GM21515 (cell line): ENCODE results near the gene HDAC4.

ENCODE experiments used
- ATAC-seq: cut with Tn5 transposase; IDR thresholded peaks from one replicate; pipeline ENCODE4 v1.9.1; 2021; ENCODE audit not compliant: unreplicated experiment

Gene HDAC4

DNA sequence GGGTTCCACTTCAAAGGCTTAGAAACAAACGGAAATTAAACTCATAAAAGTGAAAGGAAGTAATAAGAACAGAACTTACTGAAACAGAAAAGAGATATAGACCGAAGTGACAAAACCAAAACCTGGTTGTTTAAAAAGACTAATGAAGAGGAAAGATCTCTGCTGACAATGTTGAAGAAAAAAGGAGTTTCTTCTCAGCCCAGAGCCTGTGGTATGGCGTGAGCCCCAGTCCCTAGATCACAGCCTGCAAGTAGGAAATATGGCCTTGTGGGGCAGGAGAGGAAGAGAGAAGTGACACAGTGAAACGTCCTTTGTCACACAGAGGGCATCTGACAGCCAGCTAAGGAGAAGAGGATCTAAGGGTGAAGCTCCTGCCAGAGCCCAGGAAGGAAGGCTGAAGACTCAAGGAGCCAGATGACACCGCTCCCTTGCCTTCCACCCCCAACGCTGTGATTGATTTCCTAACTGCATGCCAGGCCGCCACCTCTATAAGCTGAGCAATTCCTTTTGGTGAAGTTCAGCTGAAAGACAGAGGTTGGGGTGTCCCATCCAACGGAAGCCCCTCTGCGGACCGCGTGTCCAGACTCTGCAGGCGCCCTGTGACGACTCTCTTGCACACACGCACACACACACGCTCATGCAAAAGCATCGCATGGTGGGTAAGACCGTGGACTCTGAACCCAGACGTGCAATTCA, 141.1 kb downstream of the HDAC4 start:
- peak; percentile 53 for ATAC-seq

GRCh38 chr2:239259173-239259572, 141.6 kb downstream of the HDAC4 start:
- ATAC-seq, result peak; percentile 50

- ATAC-seq, result no peak
These were observed 142.6 kb downstream of the HDAC4 start for GRCh38 chr2:239258248-239258647.

- no peak for ATAC-seq
These were observed 143.3 kb downstream of the HDAC4 start for GRCh38 chr2:239257511-239257937.

- ATAC-seq, result no peak
These were observed 144.5 kb downstream of the HDAC4 start for GRCh38 chr2:239256350-239256743.

DNA sequence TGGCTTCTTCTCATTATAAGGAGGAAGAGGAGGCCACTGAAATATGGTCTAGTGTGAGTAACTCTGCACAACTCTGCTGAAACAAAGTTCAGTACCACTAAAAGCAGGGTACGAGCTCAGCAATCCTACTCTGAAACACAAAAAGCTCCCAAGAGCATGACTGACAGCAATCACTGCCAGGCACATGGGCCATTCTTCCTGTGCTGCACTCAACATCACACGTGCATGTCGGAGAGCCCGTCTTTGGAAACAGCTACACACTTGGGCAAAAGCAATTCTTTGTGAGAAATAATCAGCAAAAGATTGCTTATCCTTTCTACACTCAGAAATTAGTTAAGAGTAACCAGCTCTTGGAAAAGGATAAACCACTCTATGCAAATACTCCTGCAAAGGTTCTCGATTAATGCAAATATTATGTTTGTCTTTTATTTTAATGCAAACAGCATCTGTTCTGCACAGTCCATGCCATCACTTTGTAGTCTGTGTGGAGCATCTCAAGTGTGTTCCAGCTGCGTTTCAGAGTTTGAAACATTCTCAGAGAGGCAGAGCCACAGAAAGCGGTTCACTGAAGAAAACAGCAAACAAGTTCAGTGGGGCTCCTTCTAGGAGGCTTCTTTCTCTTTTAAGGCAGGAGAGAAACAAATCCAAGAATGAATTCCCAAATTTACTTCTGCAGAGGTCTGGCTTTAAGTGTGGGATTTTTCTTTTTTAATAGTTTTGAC, 145.0 kb downstream of the HDAC4 start:
- ATAC-seq, result no peak

DNA sequence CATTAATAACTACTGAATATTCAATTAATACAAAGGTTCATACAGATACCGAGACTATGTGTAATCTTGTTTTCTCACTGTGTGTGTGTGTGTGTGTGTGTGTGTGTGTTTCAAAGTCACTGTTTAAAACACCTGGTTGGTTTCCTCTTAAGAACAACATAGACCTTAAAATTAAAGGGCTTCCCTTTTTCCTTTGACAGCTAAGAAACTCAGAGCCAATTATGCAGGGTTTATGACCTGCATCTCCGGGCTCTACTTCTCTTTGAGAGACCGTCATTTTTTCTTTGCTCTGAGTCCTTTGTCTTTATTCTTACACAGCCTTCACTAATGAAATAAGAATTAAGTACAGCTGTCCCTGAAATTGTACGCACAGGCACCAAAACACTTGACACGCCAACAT, 145.6 kb downstream of the HDAC4 start:
- no peak for ATAC-seq

DNA sequence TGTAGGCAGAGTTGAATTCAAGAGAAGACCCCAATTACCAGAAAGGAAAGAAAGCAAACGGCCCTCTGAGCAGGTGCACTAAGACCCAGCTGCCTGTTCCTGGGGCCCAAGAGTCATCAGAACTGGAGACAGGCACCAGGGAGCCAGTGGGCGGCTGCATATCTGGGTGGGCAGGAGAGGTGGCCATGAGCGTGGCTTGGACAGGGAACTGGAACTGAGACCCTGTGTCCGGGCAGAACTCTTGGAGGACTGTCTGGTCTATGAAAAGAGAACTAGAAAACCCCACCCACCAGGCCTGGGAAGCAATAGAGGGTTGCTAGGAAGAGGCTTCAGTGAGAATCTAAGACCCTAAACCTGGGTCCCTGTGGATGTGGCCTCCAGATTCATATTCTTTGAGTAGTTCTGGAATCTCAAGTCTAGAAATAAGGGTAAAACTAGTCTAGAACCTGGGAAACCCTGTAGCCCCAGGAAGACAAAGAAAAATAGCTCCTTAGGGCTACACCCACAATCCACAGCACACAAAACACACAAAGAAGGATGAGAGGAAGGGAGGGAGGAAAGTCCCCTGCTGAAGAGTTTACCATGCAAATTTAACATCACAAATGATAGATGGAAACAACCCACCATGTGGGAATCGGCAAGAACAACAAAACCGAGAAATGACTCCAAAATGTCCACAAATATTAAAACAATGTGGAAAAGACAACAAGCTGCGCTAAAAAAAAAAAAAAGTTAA, 147.0 kb downstream of the HDAC4 start:
- ATAC-seq, result no peak

DNA sequence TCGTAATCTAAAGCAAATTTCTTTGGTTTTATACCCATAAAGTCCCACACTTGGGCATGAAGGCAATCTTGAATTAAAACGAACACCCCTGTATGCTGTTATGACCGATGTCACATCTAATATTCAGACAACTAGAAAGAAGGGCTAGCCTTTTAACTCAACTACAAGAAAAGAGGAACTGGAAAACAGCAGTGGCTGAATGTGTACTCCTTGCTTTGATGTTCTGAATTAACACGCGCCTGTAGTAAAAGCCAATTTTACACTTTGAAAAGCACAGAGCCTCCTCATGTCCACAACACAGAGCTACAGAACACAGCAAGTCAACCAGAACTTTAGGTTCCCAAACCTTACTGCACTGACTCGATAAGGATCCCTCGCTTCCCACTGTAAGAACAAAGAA, 147.6 kb downstream of the HDAC4 start:
- ATAC-seq, result peak; percentile 79

DNA sequence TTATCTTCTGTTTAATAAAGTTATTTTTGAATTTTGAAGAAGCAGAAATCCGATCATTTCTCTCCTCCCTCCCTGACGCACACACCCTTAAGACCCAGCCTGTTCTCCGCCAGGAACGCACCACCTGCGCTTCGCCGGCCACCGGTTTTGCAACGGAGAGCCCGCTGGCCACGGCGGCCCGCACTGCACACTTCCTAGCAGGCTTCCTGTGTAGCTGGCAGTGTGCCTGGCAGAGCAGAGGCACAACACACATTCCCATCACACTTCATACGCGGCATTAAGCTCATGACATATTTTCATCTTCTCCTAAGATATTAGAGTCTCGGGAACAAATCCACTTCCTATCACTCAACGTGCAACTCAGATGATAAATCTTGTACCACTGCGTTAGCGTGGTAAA, 148.0 kb downstream of the HDAC4 start:
- peak; percentile 25 for ATAC-seq

- ATAC-seq, result no peak
These were observed 148.4 kb downstream of the HDAC4 start for GRCh38 chr2:239252393-239252792.

DNA sequence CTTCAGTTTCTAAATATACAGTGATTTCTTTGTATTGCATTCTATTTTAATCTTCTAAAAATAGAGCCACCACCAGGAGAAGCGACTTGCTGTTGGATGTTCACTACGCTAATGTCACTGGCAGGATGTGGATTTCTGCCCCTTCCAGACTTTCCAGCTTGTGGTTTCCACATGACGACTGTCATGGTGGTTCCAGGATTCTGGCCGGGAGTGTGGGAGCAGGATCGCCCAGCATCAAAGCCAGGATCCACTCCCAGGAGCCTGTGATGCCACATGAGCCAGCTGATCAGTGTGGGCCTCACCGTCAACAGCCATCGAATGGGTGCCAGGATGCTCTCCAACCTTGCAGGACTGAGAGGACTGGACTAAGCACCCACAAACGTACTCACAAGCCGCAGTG, 148.8 kb downstream of the HDAC4 start:
- no peak for ATAC-seq

DNA sequence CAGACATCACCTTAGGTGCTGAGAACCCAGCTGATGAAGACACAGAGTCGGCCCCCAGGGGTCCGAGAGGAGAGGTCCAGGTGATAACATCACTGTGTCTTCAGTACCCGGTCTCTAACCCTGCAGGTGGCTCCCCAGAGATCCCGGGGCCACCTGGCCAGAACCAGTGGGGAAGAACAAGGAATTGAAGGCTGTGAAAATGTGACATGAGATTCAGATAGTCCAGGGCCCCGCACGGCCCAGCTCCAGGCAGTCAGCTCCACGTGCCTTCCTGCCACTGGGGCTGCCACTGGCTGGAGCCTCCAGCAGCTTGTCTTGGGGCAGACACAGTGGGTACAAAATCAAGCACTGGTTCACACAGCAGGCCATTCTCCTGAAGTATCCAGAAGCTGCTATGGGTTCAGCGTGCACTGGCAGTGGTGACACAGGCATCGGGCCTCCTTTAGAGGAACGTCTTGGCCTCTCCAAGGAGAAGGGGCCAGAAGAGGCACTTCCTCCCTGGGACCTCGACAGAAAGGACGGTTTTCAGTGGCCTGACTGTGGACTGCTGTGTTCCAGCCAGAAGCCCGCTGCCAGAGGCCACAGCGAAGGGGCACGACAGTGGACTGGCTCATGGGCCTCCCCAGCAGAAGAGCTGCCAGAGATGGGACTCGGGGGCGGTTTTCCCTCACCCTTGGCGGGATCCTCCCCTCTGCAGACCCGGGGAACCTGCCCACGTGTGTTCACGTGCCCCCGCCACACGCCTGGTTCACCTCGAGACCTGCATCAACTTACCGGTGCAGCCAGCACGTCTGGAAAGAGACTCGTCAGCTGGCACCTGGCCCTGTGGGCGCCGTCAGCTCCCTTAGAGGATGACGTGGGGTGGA, 150.4 kb downstream of the HDAC4 start:
- ATAC-seq, result no peak

GRCh38 chr2:239249776-239250175, 151.0 kb downstream of the HDAC4 start:
- no peak for ATAC-seq

DNA sequence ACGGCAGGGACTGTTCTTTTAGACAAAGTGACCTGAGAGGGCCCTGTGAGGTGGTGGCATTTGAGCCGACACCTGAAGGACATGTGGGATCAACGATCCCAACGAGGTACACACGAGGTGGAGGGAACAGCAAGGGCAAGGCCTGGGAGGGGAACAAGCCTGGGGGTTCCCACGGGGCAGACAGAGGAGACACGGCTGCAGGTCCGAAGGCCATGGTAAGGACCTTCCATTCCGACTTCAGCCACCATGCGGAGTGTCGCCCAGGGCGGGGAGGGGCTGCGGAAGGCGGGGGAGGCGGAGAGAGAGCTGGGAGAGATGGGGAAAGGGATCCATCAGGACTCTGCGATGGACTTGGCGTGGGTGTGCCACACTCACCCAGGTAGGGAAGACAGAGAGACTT, 151.8 kb downstream of the HDAC4 start:
- ATAC-seq, result no peak

DNA sequence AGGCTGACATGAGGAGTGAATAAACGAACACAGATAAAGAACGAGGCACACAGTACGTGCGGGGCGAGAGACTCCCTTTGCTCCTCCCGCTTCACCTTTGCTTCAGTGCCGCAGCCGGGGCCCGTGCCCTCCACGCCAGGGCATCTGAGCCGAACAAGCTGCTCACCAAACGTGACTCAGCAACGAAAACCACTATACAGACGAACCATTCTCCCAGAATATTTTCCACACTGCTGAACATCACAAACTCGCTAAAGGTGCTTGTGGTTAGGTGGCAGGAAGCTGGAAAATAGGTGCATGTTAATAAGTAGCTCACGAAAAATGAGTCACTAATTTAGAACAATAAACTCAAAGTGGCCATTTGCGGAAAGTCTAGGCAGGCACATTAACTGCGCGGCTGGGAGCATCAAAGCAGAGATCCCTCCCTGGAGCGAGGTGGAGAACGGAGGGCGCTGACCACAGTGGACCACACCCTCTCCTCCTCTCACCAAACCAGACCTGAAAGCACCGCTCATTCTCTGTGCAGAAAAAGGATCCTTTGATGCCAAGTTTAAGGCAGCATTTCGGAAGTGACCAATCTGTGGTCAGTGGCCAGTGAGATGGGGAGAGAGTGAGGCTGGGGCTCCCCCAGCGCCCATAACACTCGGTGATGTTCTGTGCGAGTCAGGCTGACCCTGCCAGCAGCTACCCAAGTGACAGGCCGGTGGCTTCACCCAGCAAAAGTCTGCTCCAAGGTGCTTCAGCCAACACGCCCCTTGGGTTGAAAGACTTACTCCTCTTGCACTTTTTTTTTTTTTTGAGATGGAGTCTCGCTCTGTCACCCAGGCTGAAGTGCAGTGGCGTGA, 153.2 kb downstream of the HDAC4 start:
- ATAC-seq, result no peak

- ATAC-seq, result no peak
These were observed 154.1 kb downstream of the HDAC4 start for GRCh38 chr2:239246723-239247122.

- no peak for ATAC-seq
These were observed 154.7 kb downstream of the HDAC4 start for GRCh38 chr2:239245872-239246721.

DNA sequence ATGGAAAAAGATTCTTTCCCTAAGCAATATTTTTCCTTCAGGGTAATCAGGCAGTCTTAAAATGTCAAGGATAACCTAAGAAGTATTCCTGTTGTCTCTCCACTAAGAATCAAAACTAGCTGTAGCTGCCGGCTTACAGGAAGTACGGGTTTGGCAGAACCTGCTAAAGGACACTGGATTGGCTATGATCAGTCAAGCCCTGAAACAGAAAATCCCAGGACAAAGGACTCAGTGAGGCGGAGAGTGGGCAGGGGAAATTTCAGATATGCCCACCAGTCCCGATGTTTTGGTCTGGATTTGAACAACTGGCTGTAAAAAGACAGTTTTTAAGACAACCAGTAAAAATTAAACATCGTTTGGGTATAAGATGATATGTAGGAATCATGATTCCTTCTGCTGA, 155.7 kb downstream of the HDAC4 start:
- no peak for ATAC-seq
